Tibial artery (tissue), 4 donors: ENCODE data around the gene CHRNG.
"Not testable (repeated sequence)": the region's sequence is repeated elsewhere in the genome, so short reads cannot be mapped to it uniquely, and the experiment has no call there.

Experiments
- DNase-seq, 2 donors: peaks; one replicate each; pipeline ENCODE4 v3.0.0-alpha.2; 2019
- H3K27ac ChIP-seq, 2 donors: fragments of 200-600 bp; sonication (generic) in 1 of 2; 1 replicate in 1 of 2; 2 replicates in 1 of 2; pipeline ENCODE4 v1.5.1; 2018 to 2019; ENCODE audit warnings: mild to moderate bottlenecking in 1 of 2
- H3K27me3 ChIP-seq, 2 donors: fragments of 200-600 bp; sonication (generic) in 1 of 2; one replicate each; pipeline versions ENCODE4 v1.5.1 to v1.6.0; 2016 to 2019
- H3K36me3 ChIP-seq, 3 donors: fragments of 200-600 bp; sonication (generic) in 2 of 3; one replicate each; pipeline ENCODE4 v1.5.1; 2016 to 2019; ENCODE audit warnings: mild to moderate bottlenecking in 2 of 3
- H3K4me1 ChIP-seq, 4 donors: fragments of 200-600 bp; sonication (generic) in 2 of 4; 1 replicate in 3 of 4; 2 replicates in 1 of 4; pipeline ENCODE4 v1.5.1; 2016 to 2019
- H3K4me3 ChIP-seq, 2 donors: fragments of 200-600 bp; sonication (generic) in 1 of 2; 1 replicate in 1 of 2; 2 replicates in 1 of 2; pipeline ENCODE4 v1.5.1; 2018 to 2019; ENCODE audit warnings: mild to moderate bottlenecking in 2 of 2
- H3K9me3 ChIP-seq, 3 donors: fragments of 200-600 bp; sonication (generic) in 1 of 3; one replicate each; pipeline ENCODE4 v1.5.1; 2016 to 2019
- intact Hi-C: fragments of 100-400 bp; cut with DNase I; formaldehyde crosslinking; loops from one replicate; pipeline ENCODE4 v1.15.0; 2023; ENCODE audit warnings: low total_unique reads
- TF ChIP-seq, protein P1 (sequence below), 2 experiments: fragments of 200-600 bp in 1 of 2; fragments of 450-650 bp in 1 of 2; IDR thresholded peaks; one replicate each; pipeline ENCODE4 v1.5.1; 2017 to 2019; ENCODE audit warnings: antibody characterized with exemption in 2 of 2, mild to moderate bottlenecking in 1 of 2, moderate library complexity in 1 of 2

CHRNG gene

DNA sequence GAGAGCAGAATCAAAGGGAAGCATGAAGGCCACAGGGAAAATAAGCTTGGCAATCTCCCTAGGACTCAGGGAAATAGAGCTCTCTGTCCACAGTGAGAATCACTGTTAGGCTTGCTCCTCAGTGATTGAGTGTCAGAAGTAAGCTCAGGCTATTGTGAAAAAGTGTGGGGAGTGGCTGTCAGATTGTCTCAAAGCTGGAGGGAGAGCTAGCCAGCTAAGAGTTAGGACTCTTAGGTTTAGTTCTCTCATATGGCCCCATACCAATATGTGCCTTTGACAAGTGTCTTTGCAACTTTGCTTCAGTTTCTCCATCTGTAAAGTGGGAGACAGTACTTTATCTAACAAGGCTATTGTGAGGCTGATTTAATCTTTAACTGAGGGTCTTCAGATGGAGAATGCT lies 28.2 kb downstream of the CHRNG start:
- peaks cover 65 to 99% (median 93%) of the 10 kb centered on the region in 3 donors for H3K36me3 ChIP-seq
- H3K9me3 ChIP-seq, result no peaks in the 10 kb centered on the region
- H3K4me1 ChIP-seq, result no peaks in the 10 kb centered on the region
- no peaks in the 10 kb centered on the region for H3K27me3 ChIP-seq
- DNase-seq, result no peak
- no peak overlapping the region for H3K27ac ChIP-seq
- intact Hi-C loops, result no loop called here
- TF ChIP-seq, protein P1, sequence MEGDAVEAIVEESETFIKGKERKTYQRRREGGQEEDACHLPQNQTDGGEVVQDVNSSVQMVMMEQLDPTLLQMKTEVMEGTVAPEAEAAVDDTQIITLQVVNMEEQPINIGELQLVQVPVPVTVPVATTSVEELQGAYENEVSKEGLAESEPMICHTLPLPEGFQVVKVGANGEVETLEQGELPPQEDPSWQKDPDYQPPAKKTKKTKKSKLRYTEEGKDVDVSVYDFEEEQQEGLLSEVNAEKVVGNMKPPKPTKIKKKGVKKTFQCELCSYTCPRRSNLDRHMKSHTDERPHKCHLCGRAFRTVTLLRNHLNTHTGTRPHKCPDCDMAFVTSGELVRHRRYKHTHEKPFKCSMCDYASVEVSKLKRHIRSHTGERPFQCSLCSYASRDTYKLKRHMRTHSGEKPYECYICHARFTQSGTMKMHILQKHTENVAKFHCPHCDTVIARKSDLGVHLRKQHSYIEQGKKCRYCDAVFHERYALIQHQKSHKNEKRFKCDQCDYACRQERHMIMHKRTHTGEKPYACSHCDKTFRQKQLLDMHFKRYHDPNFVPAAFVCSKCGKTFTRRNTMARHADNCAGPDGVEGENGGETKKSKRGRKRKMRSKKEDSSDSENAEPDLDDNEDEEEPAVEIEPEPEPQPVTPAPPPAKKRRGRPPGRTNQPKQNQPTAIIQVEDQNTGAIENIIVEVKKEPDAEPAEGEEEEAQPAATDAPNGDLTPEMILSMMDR (IDR thresholded peaks at IDR 0.05), result no peak
- no peak overlapping the region for H3K4me3 ChIP-seq

DNA sequence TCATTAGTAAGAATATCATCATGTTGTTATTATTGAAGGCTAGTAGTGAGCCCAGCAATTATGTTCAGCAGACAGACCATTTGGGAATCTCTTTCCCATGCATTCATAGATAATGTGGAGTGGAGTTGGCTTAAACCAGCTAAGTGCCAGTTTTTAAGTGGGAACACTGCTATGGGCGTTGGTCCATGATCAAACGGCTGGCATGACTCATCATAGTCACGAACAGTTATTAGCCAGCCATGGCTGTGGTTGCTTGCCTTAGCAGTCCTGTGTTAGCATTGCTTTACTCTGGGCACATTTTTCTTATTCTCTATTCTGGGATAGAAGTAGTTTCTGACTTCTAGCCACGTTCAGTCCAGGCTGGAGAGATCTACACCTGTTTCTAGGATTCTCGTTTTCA lies 28.7 kb downstream of the CHRNG start:
- Histone ChIP-seq H3K27ac (no peak overlapping the region), H3K9me3 (no peaks in the 10 kb centered on the region), H3K36me3 (peaks cover 65 to 99% (median 93%) of the 10 kb centered on the region in 3 donors), H3K4me3 (no peak overlapping the region), H3K27me3 (no peaks in the 10 kb centered on the region), H3K4me1 (no peaks in the 10 kb centered on the region)
- intact Hi-C loops, result no loop called here
- TF ChIP-seq, protein P1 (IDR thresholded peaks at IDR 0.05), result no peak
- DNase-seq, result no peak

DNA sequence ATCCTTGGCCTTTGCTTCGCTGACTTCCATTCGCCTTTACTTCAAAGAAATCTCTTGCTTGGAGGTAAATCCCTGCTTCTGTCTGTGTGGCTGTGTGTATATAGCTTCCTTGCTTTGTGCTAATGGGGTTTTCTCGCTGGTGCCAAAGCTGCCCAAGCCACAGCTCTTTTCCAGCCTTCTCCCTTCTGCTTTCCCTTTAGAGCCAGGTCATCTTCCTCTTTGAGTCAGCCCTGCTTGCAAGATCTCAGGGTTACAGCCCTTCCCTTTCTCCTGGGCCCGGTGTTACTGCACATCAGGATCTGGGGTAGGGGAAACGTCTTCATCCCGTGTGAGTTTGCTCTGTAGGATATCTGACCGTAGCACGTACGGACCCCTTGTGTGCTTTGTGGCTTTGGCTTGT lies 30.0 kb downstream of the CHRNG start:
- intact Hi-C loops, result no loop called here
- Histone ChIP-seq H3K4me3 (no peak overlapping the region), H3K36me3 (peaks cover 61 to 99% (median 94%) of the 10 kb centered on the region in 3 donors), H3K9me3 (no peaks in the 10 kb centered on the region), H3K27me3 (no peaks in the 10 kb centered on the region), H3K4me1 (no peaks in the 10 kb centered on the region), H3K27ac (no peak overlapping the region)
- TF ChIP-seq, protein P1 (IDR thresholded peaks at IDR 0.05), result no peak
- DNase-seq, result no peak

DNA sequence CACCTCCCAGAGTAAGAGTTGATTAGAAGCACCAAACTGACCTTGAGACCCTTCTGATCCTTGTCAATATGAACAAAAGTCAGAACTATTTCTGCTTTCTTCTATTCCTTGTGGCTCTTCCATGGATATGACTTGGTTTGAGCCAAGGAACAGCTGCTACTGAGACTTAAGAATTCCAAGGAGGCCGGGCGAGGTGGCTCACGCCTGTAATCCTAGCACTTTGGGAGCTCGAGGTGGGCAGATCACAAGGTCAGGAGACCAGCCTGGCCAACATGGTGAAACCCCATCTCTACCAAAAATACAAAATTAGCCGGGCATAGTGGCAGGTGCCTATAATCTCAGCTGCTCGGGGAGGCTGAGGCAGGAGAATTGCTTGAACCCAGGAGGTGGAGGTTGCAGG lies 31.0 kb downstream of the CHRNG start:
- DNase-seq, H3K4me3 ChIP-seq, H3K9me3 ChIP-seq, H3K4me1 ChIP-seq, H3K27me3 ChIP-seq, intact Hi-C loops, H3K27ac ChIP-seq: not testable (repeated sequence)
- H3K36me3 ChIP-seq, result peaks cover 55 to 99% (median 93%) of the 10 kb centered on the region in 3 donors

DNA sequence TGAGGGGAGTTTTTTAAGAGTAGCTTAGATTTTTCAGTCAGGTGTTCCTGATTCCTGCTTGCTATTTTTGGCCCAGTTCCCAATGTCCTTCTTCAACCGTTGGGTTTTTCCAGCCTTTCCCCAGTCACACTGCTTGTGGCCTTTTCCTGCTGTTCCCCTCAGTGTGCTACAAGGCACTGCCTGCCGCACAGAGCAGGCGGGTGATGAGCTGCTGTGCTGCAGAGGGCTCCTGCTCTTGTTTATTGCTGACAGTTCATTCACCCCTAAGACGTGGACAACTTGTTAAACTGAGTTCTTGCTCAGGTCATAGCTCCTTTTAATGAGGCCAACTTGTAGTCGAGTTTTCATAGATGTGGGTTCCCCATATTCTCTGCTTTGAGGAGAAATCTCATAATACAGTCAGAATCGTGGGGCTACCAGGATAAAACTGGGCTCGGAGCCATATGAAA lies 31.6 kb downstream of the CHRNG start:
- intact Hi-C loops, result no loop called here
- TF ChIP-seq, protein P1 (IDR thresholded peaks at IDR 0.05), result no peak
- no peaks in the 10 kb centered on the region for H3K27me3 ChIP-seq
- no peaks in the 10 kb centered on the region for H3K9me3 ChIP-seq
- H3K4me1 ChIP-seq, result no peaks in the 10 kb centered on the region
- H3K27ac ChIP-seq, result no peak overlapping the region
- H3K4me3 ChIP-seq, result no peak overlapping the region
- no peak for DNase-seq
- peaks cover 49 to 98% (median 87%) of the 10 kb centered on the region in 3 donors for H3K36me3 ChIP-seq

DNA sequence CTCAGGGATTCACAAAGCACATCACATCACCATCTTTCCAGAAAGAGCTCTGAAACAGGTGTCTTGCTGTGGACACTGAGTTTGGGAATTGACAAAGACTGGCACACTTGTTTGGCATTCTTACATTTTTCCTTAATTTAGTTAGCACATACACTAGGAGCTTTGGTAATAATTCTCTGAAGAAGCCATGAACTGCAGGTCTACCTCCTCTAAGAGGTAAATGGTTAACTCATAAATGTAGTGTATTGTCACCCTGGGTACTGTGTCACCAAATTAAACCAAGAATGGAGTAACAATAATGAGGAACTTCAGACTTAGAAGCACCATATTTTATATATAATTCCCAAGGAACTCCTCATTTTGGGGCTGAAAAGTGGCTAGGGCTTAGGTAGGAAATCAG lies 33.5 kb downstream of the CHRNG start:
- intact Hi-C loops, result no loop called here

More for the DNA sequence above, 33.5 kb downstream of the CHRNG start:
- DNase-seq, result no peak
- Histone ChIP-seq H3K36me3 (peaks cover 29 to 78% (median 76%) of the 10 kb centered on the region in 3 donors), H3K27ac (no peak overlapping the region), H3K4me3 (no peak overlapping the region), H3K9me3 (no peaks in the 10 kb centered on the region), H3K4me1 (no peaks in the 10 kb centered on the region), H3K27me3 (no peaks in the 10 kb centered on the region)
- TF ChIP-seq, protein P1 (IDR thresholded peaks at IDR 0.05), result no peak
